HCT116 (cell line): ENCODE measurements around the gene CRIM1. TPM values are rescaled to one million over a fixed set of nuclear protein-coding genes. Genes with fewer than 3 reads are reported as not detected.

Experiments used
- ATAC-seq: fragments of 200-7000 bp; cut with Tn5 transposase; 2 replicates; pipeline ENCODE4 v1.9.1; 2020; ENCODE audit warnings: mild to moderate bottlenecking, moderate library complexity
- BruUV-seq: library from RNA; stranded (reverse); fragments of 400-500 nt; replicated peaks from 2 replicates; lab custom pipeline; 2021; lab: Mats Ljungman, UMichigan
- CTCF ChIA-PET: fragments of 300-600 bp; sonication (Branson Sonifier 250); formaldehyde crosslinking; loops from one replicate; lab custom pipeline; 2021; ENCODE audit warnings: antibody characterized with exemption; lab: Charles Lee
- POLR2A ChIA-PET: fragments of 300-600, 350-600 bp; sonication (Branson Sonifier 250); formaldehyde crosslinking; loops from one replicate; lab custom pipeline; 2021; ENCODE audit warnings: antibody characterized with exemption; lab: Charles Lee
- RAD21 ChIA-PET, 2 experiments: fragments of 300-600 bp; sonication (Branson Sonifier 250); formaldehyde crosslinking; loops; one replicate each; lab custom pipeline; 2023; ENCODE audit warnings: low total read pairs in 2 of 2; ENCODE audit not compliant: uncharacterized antibody in 2 of 2, unreplicated experiment in 2 of 2, low non-redundant PET in 1 of 2; lab: Charles Lee
- DNase-seq: peaks from one replicate; pipeline ENCODE4 v3.0.0-alpha.2; 2010; ENCODE audit warnings: low read depth, low spot score
- H2AFZ ChIP-seq: fragments of 200-600 bp; shearing (Covaris generic), sonication (generic); 2 replicates; pipeline ENCODE4 v1.6.1; 2017; ENCODE audit warnings: low read depth, mixed run types, mixed read lengths, antibody characterized with exemption, low read length; ENCODE audit not compliant: poor library complexity, severe bottlenecking
- H3K27ac ChIP-seq: 2 replicates; pipeline ENCODE4 v1.5.1; 2012; ENCODE audit warnings: low read depth, low read length
- H3K27me3 ChIP-seq: fragments of 200-600 bp; sonication (generic); 2 replicates; pipeline ENCODE4 v1.6.1; 2016; ENCODE audit warnings: mixed run types, low read length, mixed read lengths; ENCODE audit not compliant: insufficient read depth
- H3K36me3 ChIP-seq, 2 experiments: fragments of 200-500 bp in 1 of 2; fragments of 200-600 bp in 1 of 2; sonication (Bioruptor generic) in 1 of 2; sonication (generic) in 1 of 2; 2 replicates each; pipeline versions ENCODE4 v1.5.1 to v1.6.1; 2014 to 2016; ENCODE audit warnings: low read length in 2 of 2, inconsistent platforms in 1 of 2, mixed read lengths in 1 of 2, mixed run types in 1 of 2; ENCODE audit not compliant: insufficient read depth in 2 of 2, control insufficient read depth in 1 of 2
- H3K4me1 ChIP-seq, 2 experiments: fragments of 200-600 bp in 1 of 2; sonication (generic) in 1 of 2; 2 replicates each; pipeline versions ENCODE4 v1.5.1 to v1.6.1; 2012 to 2017; ENCODE audit warnings: low read length in 2 of 2, inconsistent platforms in 1 of 2, mild to moderate bottlenecking in 1 of 2, mixed read lengths in 1 of 2, mixed run types in 1 of 2, moderate library complexity in 1 of 2; ENCODE audit not compliant: insufficient read depth in 2 of 2, control insufficient read depth in 1 of 2
- H3K4me2 ChIP-seq: fragments of 200-600 bp; sonication (generic); 2 replicates; pipeline ENCODE4 v1.6.1; 2017; ENCODE audit warnings: mixed run types, low read length, mixed read lengths
- H3K4me3 ChIP-seq, 2 experiments: fragments of 200-600 bp in 1 of 2; sonication (generic) in 1 of 2; replicated peaks in 1 of 2; 2 replicates each; pipeline ENCODE4 v1.5.1; 2011 to 2016; ENCODE audit warnings: low read length in 2 of 2, control low read depth in 1 of 2, low read depth in 1 of 2, mild to moderate bottlenecking in 1 of 2, mixed read lengths in 1 of 2, mixed run types in 1 of 2
- H3K79me2 ChIP-seq: fragments of 200-600 bp; sonication (generic); 2 replicates; pipeline ENCODE4 v1.6.1; 2017; ENCODE audit warnings: mild to moderate bottlenecking, mixed run types, low read length, moderate library complexity, mixed read lengths; ENCODE audit not compliant: insufficient read depth
- H3K9ac ChIP-seq: fragments of 200-600 bp; sonication (generic); 2 replicates; pipeline ENCODE4 v1.6.1; 2016; ENCODE audit warnings: low read length, mixed read lengths
- H3K9me2 ChIP-seq: fragments of 200-600 bp; sonication (generic), shearing (Covaris generic); 2 replicates; pipeline ENCODE4 v1.6.1; 2017; ENCODE audit warnings: mixed run types, mild to moderate bottlenecking, moderate library complexity; ENCODE audit not compliant: insufficient read depth
- H3K9me3 ChIP-seq, 2 experiments: fragments of 200-500 bp in 1 of 2; fragments of 200-600 bp in 1 of 2; sonication (Bioruptor generic) in 1 of 2; sonication (generic) in 1 of 2; 2 replicates each; pipeline ENCODE4 v1.6.1; 2014 to 2017; ENCODE audit warnings: low read length in 2 of 2, mixed read lengths in 2 of 2, inconsistent platforms in 1 of 2, low read depth in 1 of 2, mild to moderate bottlenecking in 1 of 2, mixed run types in 1 of 2, moderate library complexity in 1 of 2; ENCODE audit not compliant: control insufficient read depth in 1 of 2, insufficient read depth in 1 of 2
- H4K20me1 ChIP-seq: fragments of 200-600 bp; sonication (generic), shearing (Covaris generic); 2 replicates; pipeline ENCODE4 v1.6.1; 2017; ENCODE audit warnings: mixed run types, mild to moderate bottlenecking, moderate library complexity; ENCODE audit not compliant: insufficient read depth
- ATF3 ChIP-seq: IDR thresholded peaks from 2 replicates; pipeline ENCODE4 v1.6.1; 2012
- CBX3 ChIP-seq: IDR thresholded peaks from 2 replicates; pipeline ENCODE4 v1.6.1; 2012; ENCODE audit warnings: low read depth
- EGR1 ChIP-seq: IDR thresholded peaks from 2 replicates; pipeline ENCODE4 v1.6.1; 2012; ENCODE audit warnings: low read depth
- ELF1 ChIP-seq: IDR thresholded peaks from 2 replicates; pipeline ENCODE4 v1.6.1; 2012; ENCODE audit warnings: low read depth, borderline replicate concordance
- EZH2phosphoT487 ChIP-seq: fragments of 200-600 bp; IDR thresholded peaks from 2 replicates; pipeline ENCODE4 v1.6.1; 2018; ENCODE audit warnings: antibody characterized with exemption, borderline replicate concordance
- FOSL1 ChIP-seq: IDR thresholded peaks from 2 replicates; pipeline ENCODE4 v1.6.1; 2012; ENCODE audit warnings: low read depth
- JUND ChIP-seq: IDR thresholded peaks from 2 replicates; pipeline ENCODE4 v1.6.1; 2012
- POLR2A ChIP-seq: IDR thresholded peaks from 2 replicates; pipeline ENCODE4 v1.7.0; 2011; ENCODE audit warnings: borderline replicate concordance; ENCODE audit not compliant: insufficient read depth, insufficient read length; ENCODE audit errors: extremely low read depth
- POLR2AphosphoS5 ChIP-seq: IDR thresholded peaks from 2 replicates; pipeline ENCODE4 v1.6.1; 2011; ENCODE audit warnings: mild to moderate bottlenecking, low read depth, low read length, moderate library complexity
- RAD21 ChIP-seq: IDR thresholded peaks from 2 replicates; pipeline ENCODE4 v1.6.1; 2012; ENCODE audit warnings: low read depth, mild to moderate bottlenecking
- SIN3A ChIP-seq: IDR thresholded peaks from 2 replicates; pipeline ENCODE4 v1.6.1; 2012; ENCODE audit warnings: low read depth
- SP1 ChIP-seq: IDR thresholded peaks from 2 replicates; pipeline ENCODE4 v1.6.1; 2012; ENCODE audit warnings: low read depth
- TCF7L2 ChIP-seq: IDR thresholded peaks from 2 replicates; pipeline ENCODE4 v1.7.0; 2011; ENCODE audit warnings: borderline replicate concordance, inconsistent platforms; ENCODE audit not compliant: insufficient read depth, insufficient read length; ENCODE audit errors: extremely low read depth
- ZBTB33 ChIP-seq: IDR thresholded peaks from 2 replicates; pipeline ENCODE4 v1.6.1; 2011; ENCODE audit warnings: mild to moderate bottlenecking, low read length, moderate library complexity; ENCODE audit not compliant: insufficient replicate concordance; ENCODE audit errors: extremely low read depth
- ZFX ChIP-seq: fragments of 450-650 bp; IDR thresholded peaks from 2 replicates; pipeline ENCODE4 v1.6.1; 2017
- ZNF274 ChIP-seq: fragments of 200-500 bp; sonication (Bioruptor generic); IDR thresholded peaks from 2 replicates; pipeline ENCODE4 v1.6.1; 2014; ENCODE audit warnings: mild to moderate bottlenecking, low read depth, low read length, inconsistent platforms
- intact Hi-C: fragments of 100-400 bp; cut with micrococcal nuclease; formaldehyde crosslinking; loops from 2 replicates; pipeline ENCODE4 v1.10.0; 2022
- total RNA-seq: library from RNA; stranded (reverse); gene quantifications from one replicate; pipeline ENCODE4 v1.2.1, GENCODE V29; 2021; ENCODE audit not compliant: unreplicated experiment
- TF ChIP-seq, protein P1 (sequence below): IDR thresholded peaks from 2 replicates; pipeline ENCODE4 v1.6.1; 2012; ENCODE audit warnings: low read depth
- TF ChIP-seq, protein P2 (sequence below): IDR thresholded peaks from 2 replicates; pipeline ENCODE4 v1.6.1; 2012
- TF ChIP-seq, protein P3 (sequence below), 3 experiments: fragments of 200-600 bp in 1 of 3; sonication (generic) in 1 of 3; IDR thresholded peaks in 2 of 3; conservative IDR thresholded peaks in 1 of 3; 2 replicates each; pipeline ENCODE4 v1.5.1; 2012 to 2017; ENCODE audit warnings: low read depth in 2 of 3, low read length in 2 of 3, antibody characterized with exemption in 1 of 3, borderline replicate concordance in 1 of 3, control low read depth in 1 of 3, mild to moderate bottlenecking in 1 of 3, mixed read lengths in 1 of 3, mixed run types in 1 of 3, moderate library complexity in 1 of 3; ENCODE audit not compliant: insufficient read depth in 1 of 3

Gene CRIM1
- total RNA-seq, 1 experiment from 2014 or later: 27.2 TPM

DNA sequence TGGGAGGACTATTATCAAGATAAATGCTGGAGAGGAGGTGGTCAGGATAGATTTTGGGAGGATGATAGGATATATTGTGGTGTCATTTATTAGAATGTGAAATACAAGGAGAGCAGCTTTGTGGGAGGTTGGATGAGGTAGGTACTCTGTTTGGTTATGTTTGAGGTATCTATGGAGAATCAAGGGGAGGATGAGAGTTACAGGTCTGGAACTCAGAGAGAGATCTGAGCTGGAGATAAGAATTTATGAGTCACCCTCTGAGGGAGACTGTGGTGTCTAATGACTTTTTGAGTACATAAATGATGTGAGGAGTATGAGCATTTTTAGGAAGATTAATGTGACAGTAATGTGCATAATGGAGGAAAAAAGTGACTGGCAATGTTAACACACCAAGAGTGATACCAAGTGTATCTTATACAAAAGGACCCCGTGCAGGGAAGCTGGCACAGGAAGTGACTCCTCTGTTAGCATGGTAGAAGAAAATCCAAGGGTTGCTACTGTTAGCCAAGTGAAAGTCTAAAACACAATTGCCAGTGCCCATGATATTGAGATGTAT, 48.2 kb downstream of the CRIM1 start:
- CTCF ChIA-PET: no interaction called here
- Histone ChIP-seq H3K27ac (peak overlapping the region; percentile 70; the same call in 1 of the 2 replicates), H3K4me2 (peak overlapping the region; percentile 73), H3K9ac (peak overlapping the region; percentile 45), H3K79me2 (peaks cover 23% of the 10 kb centered on the region), H3K27me3 (no peaks in the 10 kb centered on the region), H3K4me3 (peak overlapping the region; percentile 13 to 35; a peak in 3 of 4 replicates), H2AFZ (no peak overlapping the region), H3K4me1 (peaks cover 23 to 41% of the 10 kb centered on the region in 2 experiments), H3K36me3 (no peaks in the 10 kb centered on the region), H4K20me1 (no peaks in the 10 kb centered on the region), H3K9me3 (no peaks in the 10 kb centered on the region), H3K9me2 (no peaks in the 10 kb centered on the region)
- RAD21 ChIA-PET: no interaction called here
- BruUV-seq: no TSS peak
- intact Hi-C loops: no loop called here
- POLR2A ChIA-PET: no interaction called here
- DNase-seq (peak; percentile 86), ATAC-seq (peak; percentile 91)
- TF ChIP-seq ZBTB33 (no peak), SIN3A (no peak), ELF1 (no peak), JUND (peak; percentile 82), POLR2A (no peak), EZH2phosphoT487 (no peak), ATF3 (no peak), ZFX (no peak), TCF7L2 (no peak), CBX3 (peak; percentile 61; the same call in 1 of the 2 replicates), EGR1 (no peak), RAD21 (no peak), SP1 (peak; percentile 42), POLR2AphosphoS5 (no peak), ZNF274 (no peak), FOSL1 (peak; percentile 78)
- TF ChIP-seq, protein P1, sequence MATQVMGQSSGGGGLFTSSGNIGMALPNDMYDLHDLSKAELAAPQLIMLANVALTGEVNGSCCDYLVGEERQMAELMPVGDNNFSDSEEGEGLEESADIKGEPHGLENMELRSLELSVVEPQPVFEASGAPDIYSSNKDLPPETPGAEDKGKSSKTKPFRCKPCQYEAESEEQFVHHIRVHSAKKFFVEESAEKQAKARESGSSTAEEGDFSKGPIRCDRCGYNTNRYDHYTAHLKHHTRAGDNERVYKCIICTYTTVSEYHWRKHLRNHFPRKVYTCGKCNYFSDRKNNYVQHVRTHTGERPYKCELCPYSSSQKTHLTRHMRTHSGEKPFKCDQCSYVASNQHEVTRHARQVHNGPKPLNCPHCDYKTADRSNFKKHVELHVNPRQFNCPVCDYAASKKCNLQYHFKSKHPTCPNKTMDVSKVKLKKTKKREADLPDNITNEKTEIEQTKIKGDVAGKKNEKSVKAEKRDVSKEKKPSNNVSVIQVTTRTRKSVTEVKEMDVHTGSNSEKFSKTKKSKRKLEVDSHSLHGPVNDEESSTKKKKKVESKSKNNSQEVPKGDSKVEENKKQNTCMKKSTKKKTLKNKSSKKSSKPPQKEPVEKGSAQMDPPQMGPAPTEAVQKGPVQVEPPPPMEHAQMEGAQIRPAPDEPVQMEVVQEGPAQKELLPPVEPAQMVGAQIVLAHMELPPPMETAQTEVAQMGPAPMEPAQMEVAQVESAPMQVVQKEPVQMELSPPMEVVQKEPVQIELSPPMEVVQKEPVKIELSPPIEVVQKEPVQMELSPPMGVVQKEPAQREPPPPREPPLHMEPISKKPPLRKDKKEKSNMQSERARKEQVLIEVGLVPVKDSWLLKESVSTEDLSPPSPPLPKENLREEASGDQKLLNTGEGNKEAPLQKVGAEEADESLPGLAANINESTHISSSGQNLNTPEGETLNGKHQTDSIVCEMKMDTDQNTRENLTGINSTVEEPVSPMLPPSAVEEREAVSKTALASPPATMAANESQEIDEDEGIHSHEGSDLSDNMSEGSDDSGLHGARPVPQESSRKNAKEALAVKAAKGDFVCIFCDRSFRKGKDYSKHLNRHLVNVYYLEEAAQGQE: no peak
- TF ChIP-seq, protein P2, sequence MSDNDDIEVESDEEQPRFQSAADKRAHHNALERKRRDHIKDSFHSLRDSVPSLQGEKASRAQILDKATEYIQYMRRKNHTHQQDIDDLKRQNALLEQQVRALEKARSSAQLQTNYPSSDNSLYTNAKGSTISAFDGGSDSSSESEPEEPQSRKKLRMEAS: peak; percentile 18; the same call in 1 of the 2 replicates
- TF ChIP-seq, protein P3, sequence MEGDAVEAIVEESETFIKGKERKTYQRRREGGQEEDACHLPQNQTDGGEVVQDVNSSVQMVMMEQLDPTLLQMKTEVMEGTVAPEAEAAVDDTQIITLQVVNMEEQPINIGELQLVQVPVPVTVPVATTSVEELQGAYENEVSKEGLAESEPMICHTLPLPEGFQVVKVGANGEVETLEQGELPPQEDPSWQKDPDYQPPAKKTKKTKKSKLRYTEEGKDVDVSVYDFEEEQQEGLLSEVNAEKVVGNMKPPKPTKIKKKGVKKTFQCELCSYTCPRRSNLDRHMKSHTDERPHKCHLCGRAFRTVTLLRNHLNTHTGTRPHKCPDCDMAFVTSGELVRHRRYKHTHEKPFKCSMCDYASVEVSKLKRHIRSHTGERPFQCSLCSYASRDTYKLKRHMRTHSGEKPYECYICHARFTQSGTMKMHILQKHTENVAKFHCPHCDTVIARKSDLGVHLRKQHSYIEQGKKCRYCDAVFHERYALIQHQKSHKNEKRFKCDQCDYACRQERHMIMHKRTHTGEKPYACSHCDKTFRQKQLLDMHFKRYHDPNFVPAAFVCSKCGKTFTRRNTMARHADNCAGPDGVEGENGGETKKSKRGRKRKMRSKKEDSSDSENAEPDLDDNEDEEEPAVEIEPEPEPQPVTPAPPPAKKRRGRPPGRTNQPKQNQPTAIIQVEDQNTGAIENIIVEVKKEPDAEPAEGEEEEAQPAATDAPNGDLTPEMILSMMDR (IDR thresholded peaks at IDR 0.05 in 2 of 3, conservative IDR thresholded peaks at IDR 0.05 in 1 of 3; ENCODE audit: borderline replicate concordance in 1 of 3, insufficient read depth in 1 of 3, low read depth in 2 of 3, low read length in 2 of 3): no peak
- TF ChIP-seq, all 23 proteins: peak for 5
